GM23338 (cell line): ENCODE results near the gene NKX2-1.

ENCODE experiments used
- CTCF ChIP-seq, 2 experiments: fragments of 200-600 bp in 1 of 2; sonication (generic) in 1 of 2; conservative IDR thresholded peaks; 2 replicates each; pipeline versions ENCODE4 v1.5.1 to v1.6.1; 2016 to 2017; ENCODE audit warnings: antibody characterized with exemption in 2 of 2, low read depth in 2 of 2, mild to moderate bottlenecking in 2 of 2, moderate library complexity in 1 of 2
- ETS1 ChIP-seq: IDR thresholded peaks from 2 replicates; pipeline ENCODE4 v1.6.1; 2016; ENCODE audit warnings: antibody characterized with exemption
- EZH2 ChIP-seq: fragments of 200-600 bp; sonication (generic); IDR thresholded peaks from one replicate; pipeline ENCODE4 v1.8.0; 2017; ENCODE audit warnings: antibody characterized with exemption, mild to moderate bottlenecking, low read depth; ENCODE audit not compliant: unreplicated experiment
- POLR2AphosphoS5 ChIP-seq: IDR thresholded peaks from 2 replicates; pipeline ENCODE4 v1.6.1; 2016; ENCODE audit warnings: antibody characterized with exemption, low read depth
- REST ChIP-seq: IDR thresholded peaks from one replicate; pipeline ENCODE4 v1.6.1; 2018; ENCODE audit warnings: antibody characterized with exemption; ENCODE audit not compliant: unreplicated experiment
- STAT1 ChIP-seq: IDR thresholded peaks from one replicate; pipeline ENCODE4 v1.6.1; 2016; ENCODE audit warnings: antibody characterized with exemption; ENCODE audit not compliant: unreplicated experiment
- ZNF114 ChIP-seq: fragments of 250-450 bp; sonication (Bioruptor Pico); IDR thresholded peaks from 2 replicates; pipeline ENCODE4 v1.5.0; 2020; ENCODE audit warnings: mild to moderate bottlenecking, moderate library complexity
- ZNF331 ChIP-seq: fragments of 250-450 bp; sonication (Bioruptor Pico); IDR thresholded peaks from 2 replicates; pipeline ENCODE4 v1.5.0; 2020; ENCODE audit warnings: low read depth, mild to moderate bottlenecking, moderate library complexity

GRCh38 chr14:36538051-36538450, 18.0 kb upstream of the NKX2-1 start:
- TF ChIP-seq CTCF (conservative IDR thresholded peaks at IDR 0.05; ENCODE audit: low read depth in 2 of 2) (no peak), POLR2AphosphoS5 (no peak), ETS1 (no peak), ZNF331 (no peak), EZH2 (no peak), REST (no peak), ZNF114 (CRISPR knock-in tag) (no peak), STAT1 (no peak)
